Breast epithelium (tissue), 3 donors: ENCODE results near the gene SIX3.

Experiments
- POLR2A ChIP-seq: fragments of 450-650 bp; IDR thresholded peaks from one replicate; pipeline ENCODE4 v1.6.1; 2016; ENCODE audit warnings: antibody characterized with exemption, mild to moderate bottlenecking, moderate library complexity
- TF ChIP-seq, protein P1 (sequence below), 3 donors: fragments of 450-650 bp; IDR thresholded peaks; one replicate each; pipeline ENCODE4 v1.5.1; 2016 to 2017; ENCODE audit warnings: antibody characterized with exemption in 3 of 3, mild to moderate bottlenecking in 3 of 3, moderate library complexity in 3 of 3

DNA sequence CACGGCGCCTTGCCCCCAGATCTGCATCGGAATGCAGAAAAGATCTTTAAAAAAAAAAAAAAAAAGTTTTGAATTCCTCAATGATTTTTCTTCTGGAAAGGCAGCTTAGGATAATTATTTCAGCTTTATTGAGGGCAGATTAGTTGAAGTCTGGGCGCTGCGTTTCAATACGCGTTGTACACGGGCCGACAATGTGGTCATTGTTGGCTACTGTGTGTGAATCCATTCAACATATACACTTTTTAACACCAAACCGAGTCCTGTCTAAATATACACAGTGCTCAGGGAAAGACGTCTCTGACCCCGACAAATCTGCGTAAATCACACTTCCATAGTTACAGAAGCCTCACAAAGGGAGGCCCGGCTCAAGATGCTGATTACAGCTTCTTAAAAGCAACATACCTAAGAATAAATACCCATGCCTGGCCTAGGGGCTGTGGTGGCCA is 1.4 kb upstream of the SIX3 start:
- TF ChIP-seq, protein P1, sequence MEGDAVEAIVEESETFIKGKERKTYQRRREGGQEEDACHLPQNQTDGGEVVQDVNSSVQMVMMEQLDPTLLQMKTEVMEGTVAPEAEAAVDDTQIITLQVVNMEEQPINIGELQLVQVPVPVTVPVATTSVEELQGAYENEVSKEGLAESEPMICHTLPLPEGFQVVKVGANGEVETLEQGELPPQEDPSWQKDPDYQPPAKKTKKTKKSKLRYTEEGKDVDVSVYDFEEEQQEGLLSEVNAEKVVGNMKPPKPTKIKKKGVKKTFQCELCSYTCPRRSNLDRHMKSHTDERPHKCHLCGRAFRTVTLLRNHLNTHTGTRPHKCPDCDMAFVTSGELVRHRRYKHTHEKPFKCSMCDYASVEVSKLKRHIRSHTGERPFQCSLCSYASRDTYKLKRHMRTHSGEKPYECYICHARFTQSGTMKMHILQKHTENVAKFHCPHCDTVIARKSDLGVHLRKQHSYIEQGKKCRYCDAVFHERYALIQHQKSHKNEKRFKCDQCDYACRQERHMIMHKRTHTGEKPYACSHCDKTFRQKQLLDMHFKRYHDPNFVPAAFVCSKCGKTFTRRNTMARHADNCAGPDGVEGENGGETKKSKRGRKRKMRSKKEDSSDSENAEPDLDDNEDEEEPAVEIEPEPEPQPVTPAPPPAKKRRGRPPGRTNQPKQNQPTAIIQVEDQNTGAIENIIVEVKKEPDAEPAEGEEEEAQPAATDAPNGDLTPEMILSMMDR (IDR thresholded peaks at IDR 0.05) = no peak
- TF ChIP-seq POLR2A = no peak
